ENCODE data around the gene PPIL1.

DNA sequence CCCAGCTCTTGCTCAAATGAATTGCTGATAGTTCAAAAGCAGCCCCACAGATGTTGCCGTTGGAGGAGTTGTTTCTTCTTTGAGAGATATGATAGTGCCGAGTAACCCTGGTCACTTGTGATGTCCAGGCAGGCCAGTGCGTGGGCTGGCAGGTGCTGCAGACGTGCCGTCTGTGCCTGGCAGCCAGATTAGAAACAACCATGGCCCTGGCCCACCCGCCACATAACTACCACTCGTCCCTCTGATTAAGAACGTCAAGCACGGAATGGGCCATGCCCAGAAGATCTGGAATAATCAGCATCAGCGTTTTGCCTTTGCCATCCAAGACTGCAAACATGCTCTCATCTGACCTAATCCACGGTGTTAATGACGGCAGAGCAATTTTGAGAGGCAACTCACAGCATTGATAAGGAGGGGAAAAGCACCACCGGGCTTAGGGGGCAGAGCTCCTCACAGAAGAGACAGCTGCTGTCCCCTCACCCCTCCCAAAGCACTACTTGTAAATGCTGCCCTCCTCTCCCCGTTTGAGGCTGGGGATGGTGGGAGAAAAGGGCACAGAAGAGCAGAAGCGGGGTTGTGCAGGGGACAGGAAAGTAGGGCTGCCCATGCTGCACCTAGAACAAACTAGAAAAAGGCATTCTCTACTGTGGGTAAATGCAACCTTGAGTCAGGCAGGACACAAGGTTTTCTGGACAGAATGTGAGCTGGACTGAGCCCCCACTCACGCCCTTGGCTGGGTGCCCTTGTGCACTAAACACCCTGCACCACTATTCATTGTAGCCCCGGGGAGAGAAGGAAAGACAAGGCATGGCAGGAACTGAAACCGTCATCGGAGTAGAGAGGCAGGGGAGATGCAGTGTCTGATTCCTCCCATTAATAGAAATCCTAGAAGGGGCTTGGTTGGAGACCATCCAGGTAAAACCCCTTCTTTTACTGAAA lies 30.1 kb downstream of the PPIL1 start:
- TF ChIP-seq CTCF (IDR thresholded peaks at IDR 0.05) (no peak), POLR2A (IDR thresholded peaks at IDR 0.05) (no peak)
